ENCODE data around the gene ABHD18.
"Not testable (repeated sequence)": the region's sequence is repeated elsewhere in the genome, so short reads cannot be mapped to it uniquely, and the experiment has no call there.

Gene ABHD18

GRCh38 chr4:127965062-127965802 is at the start of gene ABHD18, which contains the start of gene MFSD8:
Gene ABHD18 (plus strand): TSS chr4:127965406. CDS start chr4:127982956, 17,550 bp downstream.
Gene MFSD8 (minus strand): TSS chr4:127965173. CDS start chr4:127965133, 40 bp downstream.
- DNase-seq: peak; percentile 98 to 99

DNA sequence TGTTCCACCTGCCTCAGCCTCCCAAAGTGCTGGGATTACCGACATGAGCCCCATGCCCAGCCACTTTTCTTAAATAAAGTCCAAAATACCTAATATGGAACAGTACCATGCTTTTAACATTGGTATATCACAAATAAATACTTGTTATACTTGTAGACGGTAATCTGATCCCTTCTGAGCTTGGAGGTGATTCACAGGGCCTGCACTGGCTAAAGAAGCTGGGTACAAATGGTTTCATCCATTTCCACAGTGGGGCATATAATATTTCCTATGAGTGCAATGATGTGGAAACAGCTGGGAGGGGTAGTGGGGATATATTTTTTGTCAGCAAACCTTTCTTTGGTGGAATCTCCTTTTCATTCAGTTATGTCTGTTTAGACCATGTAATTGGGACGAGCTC is 48.7 kb upstream of the ABHD18 start:
- no peak for DNase-seq

GRCh38 chr4:127917151-127917550 is 48.1 kb upstream of the ABHD18 start:
- DNase-seq: no peak

DNA sequence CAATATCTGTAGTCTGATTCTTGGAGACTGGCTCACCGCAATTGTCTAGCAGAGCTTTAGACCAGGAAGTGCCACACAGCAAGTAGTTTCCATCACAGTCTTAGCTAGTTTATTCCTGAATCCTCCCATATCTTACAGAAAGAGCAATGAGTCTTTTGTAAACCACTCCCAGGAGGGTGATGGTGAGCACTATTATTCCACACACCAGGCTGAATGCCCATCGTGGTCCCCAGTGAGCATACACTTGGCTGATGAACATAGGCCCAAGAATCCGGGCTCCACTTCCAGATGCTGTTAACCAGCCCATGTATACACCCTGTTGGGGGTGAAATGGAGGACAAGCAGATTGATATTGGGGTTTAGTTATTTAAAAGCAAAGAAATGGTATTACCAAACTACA is 44.7 kb upstream of the ABHD18 start:
- DNase-seq: no peak

DNA sequence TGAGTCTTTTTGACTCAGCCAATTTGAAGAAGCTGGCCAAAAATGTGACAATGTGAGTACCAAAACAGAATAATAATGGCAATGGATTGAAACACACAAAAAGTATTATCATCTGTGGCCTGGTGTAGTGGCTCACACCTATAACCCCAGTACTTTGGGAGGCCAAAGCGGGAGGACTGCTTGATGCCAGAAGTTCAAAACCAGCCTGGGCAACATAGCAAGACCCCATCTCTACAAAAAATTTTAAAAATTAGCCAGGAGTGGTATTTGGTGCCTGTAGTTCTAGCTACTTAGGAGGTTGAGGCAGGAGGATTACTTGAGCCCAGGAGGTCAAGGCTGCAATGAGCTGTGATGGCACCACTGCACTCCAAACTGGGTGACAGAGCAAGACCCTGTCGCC is 43.0 kb upstream of the ABHD18 start:
- no peak for DNase-seq

DNA sequence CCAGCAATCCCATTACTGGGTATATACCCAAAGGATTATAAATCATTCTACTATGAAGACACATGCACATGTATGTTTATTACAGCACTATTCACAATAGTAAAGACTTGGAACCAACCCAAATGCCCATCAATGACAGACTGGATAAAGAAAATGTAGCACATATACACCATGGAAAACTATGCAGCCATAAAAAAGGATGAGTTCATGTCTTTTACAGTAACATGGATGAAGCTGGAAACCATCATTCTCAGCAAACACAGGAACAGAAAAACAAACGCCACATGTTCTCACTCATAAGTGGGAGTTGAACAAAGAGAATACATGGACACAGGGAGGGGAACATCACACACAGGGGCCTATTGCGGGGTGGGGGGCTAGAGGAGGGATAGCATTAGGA is 39.5 kb upstream of the ABHD18 start:
- DNase-seq: not testable (repeated sequence)

- no peak for DNase-seq
These were observed 35.0 kb upstream of the ABHD18 start for GRCh38 chr4:127930175-127930574.

- not testable (repeated sequence) for DNase-seq
These were observed 33.4 kb upstream of the ABHD18 start for GRCh38 chr4:127931836-127932235.

GRCh38 chr4:127936974-127937373 is 28.2 kb upstream of the ABHD18 start:
- DNase-seq: no peak

- no peak for DNase-seq
These were observed 8.1 kb upstream of the ABHD18 start for GRCh38 chr4:127957105-127957504.

DNA sequence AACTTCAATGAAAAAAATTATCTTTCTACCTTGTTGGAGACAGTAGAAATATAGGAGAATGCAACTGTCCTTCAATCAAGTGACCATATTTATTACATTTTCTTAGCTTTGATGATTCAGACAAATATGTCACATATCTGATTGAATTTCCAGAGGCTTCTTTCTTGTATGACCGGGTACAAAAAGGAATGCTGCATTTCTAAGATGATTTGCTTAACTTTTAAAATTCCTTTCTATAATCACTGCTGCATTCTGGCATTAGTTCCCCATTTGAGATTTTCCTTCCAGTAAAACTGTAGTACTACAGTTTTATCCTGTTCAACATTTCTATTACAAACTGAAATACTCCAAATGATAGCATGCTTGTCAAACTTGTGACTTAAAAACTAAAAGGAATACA is 5.4 kb upstream of the ABHD18 start:
- no peak for DNase-seq

- DNase-seq: not testable (repeated sequence)
These were observed 1.4 kb upstream of the ABHD18 start for GRCh38 chr4:127963633-127964398.

DNA sequence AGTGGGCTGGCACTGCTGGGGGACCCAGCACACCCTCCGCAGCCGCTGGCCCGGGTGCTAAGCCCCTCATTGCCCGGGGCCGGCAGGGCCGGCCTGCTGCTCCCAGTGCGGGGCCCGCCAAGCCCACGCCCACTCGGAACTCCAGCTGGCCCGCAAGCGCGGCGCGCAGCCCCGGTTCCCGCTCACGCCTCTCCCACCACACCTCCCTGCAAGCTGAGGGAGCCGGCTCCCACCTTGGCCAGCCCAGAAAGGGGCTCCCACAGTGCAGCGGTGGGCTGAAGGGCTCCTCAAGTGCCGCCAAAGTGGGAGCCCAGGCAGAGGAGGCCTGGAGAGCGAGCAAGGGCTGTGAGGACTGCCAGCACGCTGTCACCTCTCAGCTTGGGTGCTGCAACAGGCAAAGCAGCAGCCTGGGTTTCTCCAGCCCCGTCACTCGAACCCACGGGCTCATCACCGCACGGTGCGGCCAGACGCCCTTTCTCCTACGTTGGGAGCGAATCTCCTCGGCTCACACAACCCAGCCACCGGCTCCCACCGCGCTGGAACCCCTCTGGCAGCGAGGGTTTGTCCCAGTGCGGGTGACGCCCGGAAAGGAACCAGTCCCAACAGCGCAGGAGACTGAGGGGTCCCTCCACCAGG is 662 bp upstream of the ABHD18 start:
- DNase-seq: peak; percentile 24 to 36

DNA sequence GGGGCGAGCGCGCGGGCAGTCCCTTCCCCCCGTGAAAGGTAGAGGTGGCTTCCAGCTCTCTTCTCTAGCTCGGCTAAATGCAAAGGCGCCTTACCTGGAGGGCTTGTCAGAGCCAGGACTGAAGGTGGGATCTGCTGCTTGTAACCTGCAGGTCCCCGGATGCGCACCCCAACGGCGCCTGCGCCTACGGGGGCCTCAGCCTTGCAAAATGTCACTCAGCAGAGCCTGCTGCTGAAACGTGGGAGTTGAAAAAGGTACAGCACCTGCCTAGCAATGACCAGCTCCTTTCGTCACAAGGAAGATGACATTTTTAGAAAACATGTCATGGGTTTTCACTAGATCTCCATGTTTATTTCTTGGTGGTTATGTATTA is 583 bp downstream of the ABHD18 start:
- peak in 1 of 2 donors; percentile 7 for DNase-seq

GRCh38 chr4:127967141-127967775 is 2.1 kb downstream of the ABHD18 start:
- DNase-seq: no peak

- no peak for DNase-seq
These were observed 3.4 kb downstream of the ABHD18 start for GRCh38 chr4:127968586-127968985.

DNA sequence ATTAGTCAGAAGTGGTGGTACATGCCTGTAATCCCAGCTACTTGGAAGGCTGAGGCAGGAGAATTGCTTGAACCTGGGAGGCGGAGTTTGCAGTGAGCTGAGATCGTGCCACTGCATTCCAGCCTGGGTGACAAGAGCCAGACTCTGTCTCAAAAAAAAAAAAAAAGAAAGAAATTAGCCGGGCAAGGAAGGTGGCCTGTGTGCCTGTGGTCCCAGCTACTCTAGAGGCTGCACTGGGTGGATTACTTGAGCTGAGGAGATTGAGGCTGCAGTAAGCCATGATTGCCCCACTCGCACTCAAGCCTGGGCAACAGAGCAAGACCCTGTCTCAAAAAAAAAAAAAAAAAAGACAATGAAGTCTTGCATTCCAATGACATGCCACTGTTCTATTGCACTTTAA is 5.7 kb downstream of the ABHD18 start:
- not testable (repeated sequence) for DNase-seq

- no peak for DNase-seq
These were observed 10.0 kb downstream of the ABHD18 start for GRCh38 chr4:127975121-127975770.

- DNase-seq: no peak
These were observed 13.7 kb downstream of the ABHD18 start for GRCh38 chr4:127978930-127979329.

GRCh38 chr4:127982445-127982844 is 17.2 kb downstream of the ABHD18 start:
- DNase-seq: no peak

DNA sequence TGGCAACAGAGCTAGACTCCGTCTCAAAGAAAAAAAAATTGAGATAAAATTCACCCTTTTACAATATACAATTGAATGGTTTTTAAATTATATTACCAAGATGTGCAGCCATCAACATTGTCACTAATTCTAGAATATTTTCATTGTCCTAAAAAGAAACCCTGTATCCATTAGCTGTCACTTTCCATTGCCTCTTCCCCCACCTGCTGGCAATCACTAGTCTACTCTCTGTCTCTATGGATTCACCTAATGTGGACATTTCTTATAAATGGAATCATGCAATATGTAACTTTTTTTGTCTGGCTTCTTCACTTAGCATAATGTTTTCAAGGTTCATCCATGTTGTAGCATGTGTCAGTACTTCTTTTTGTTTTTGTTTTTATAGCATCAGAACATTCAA is 20.8 kb downstream of the ABHD18 start:
- DNase-seq: no peak

- no peak for DNase-seq
These were observed 23.4 kb downstream of the ABHD18 start for GRCh38 chr4:127988638-127989037.

DNA sequence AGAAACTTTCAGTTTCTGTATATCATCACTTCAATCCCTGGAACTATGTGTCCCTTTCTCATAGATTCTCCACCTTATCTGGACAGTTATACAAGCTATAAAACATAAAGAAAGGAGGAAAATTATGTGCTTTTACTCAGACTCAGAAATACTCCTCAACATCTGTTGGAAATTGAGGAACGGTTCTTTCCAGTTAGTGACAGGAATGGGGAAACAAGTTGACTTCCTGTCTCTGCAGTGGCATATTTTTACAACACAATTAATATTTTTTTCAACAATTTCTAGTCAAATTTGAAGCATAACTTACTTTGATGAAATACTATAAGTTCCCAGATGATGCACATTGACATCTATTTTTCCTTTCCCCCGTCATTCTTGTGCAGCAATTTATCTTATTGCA is 27.9 kb downstream of the ABHD18 start:
- peak; percentile 20 to 48 for DNase-seq
